Cardiac muscle cell (in vitro differentiated cells and primary cell): ENCODE measurements around the gene HPS1. TPM values are rescaled to one million over a fixed set of nuclear protein-coding genes. Genes with fewer than 3 reads are reported as not detected.

Experiments
- DNase-seq, 2 donors: peaks; one replicate each; pipeline versions ENCODE4 v3.0.0 to v3.0.0-alpha.2; 2010 to 2017; ENCODE audit warnings: low read depth in 1 of 2, low spot score in 1 of 2
- H3K27ac ChIP-seq: fragments of 200-600 bp; sonication (generic); 2 replicates; pipeline ENCODE4 v1.5.1; 2016
- H3K27me3 ChIP-seq: fragments of 200-600 bp; sonication (generic); 2 replicates; pipeline ENCODE4 v1.6.0; 2016; ENCODE audit warnings: control low read depth
- H3K36me3 ChIP-seq: fragments of 200-600 bp; sonication (generic); 2 replicates; pipeline ENCODE4 v1.5.1; 2016; ENCODE audit warnings: control low read depth
- H3K4me1 ChIP-seq: fragments of 200-600 bp; sonication (generic); 2 replicates; pipeline ENCODE4 v1.8.1; 2017; ENCODE audit warnings: low read depth, mild to moderate bottlenecking, mixed run types
- H3K4me3 ChIP-seq: fragments of 200-600 bp; sonication (generic); 2 replicates; pipeline ENCODE4 v1.5.1; 2016; ENCODE audit warnings: mild to moderate bottlenecking
- H3K9me3 ChIP-seq: fragments of 200-600 bp; sonication (generic); 2 replicates; pipeline ENCODE4 v1.5.1; 2017; ENCODE audit warnings: low read depth, mild to moderate bottlenecking, control low read depth
- CTCF ChIP-seq: IDR thresholded peaks from 2 replicates; pipeline ENCODE4 v1.5.1; 2012; ENCODE audit warnings: low read depth, mild to moderate bottlenecking, low read length
- polyA plus RNA-seq: library from polyadenylated mRNA; unstranded; fragments of >200 nt; fragmentation: Nextera tagmentation; extraction: Ambion mirVana; gene quantifications from 2 replicates; pipeline ENCODE4 v1.2.1, GENCODE V29; 2016
- total RNA-seq: library from RNA; depleted of rRNA; stranded (reverse); fragments of >200 nt; gene quantifications from 2 replicates; pipeline ENCODE4 v1.2.3, GENCODE V29; 2016

HPS1 gene
- total and polyA plus RNA-seq, 2 experiments from 2014 or later = 58.6 to 60.9 TPM

DNA sequence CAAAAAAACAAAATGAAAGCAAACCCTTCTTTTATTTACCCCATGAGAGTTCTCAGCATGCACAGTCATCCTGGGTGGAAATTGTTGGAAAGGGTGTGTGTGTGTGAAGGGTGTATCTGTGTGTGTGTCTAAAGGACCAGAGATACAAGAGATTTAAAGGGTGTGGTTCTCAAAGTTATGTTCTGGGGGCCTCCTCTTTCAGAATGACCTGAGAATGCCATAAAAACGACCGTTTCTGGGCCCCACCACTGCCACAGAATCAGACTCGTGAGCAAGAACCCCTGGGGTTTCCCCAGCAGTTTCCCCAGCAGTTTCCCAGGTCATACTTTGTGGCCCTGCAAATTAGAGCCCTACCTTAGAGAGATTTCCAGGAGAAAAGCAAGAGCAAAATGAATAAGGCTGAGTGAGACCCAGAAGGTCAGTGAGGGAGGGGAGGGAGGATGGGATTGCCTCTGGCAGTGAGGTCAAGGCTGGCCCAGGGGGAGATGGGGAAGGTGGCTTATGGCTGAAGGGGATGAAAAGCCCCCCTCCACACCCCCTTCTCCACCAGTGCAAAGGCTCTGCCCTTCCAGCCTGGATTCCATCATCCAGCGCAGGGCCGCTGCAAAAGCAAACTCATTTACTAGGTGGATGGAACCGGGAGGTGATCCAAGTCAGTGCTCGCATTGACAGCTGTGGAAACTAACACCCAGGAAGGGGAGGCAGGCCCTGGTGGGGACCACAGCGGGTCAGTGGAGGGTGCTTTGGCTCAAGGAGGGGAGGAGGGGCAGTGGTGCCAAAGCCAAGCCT lies 42.0 kb downstream of the HPS1 start:
- Histone ChIP-seq H3K27me3 (no peaks in the 10 kb centered on the region), H3K27ac (peak overlapping the region; percentile 54)
- no peak for DNase-seq

GRCh38 chr10:98403812-98404504 lies 42.8 kb downstream of the HPS1 start:
- Histone ChIP-seq H3K4me1 (peaks cover 40% of the 10 kb centered on the region), H3K27ac (peak overlapping the region; percentile 6), H3K9me3 (no peaks in the 10 kb centered on the region), H3K4me3 (no peak overlapping the region), H3K36me3 (no peaks in the 10 kb centered on the region), H3K27me3 (no peaks in the 10 kb centered on the region)
- TF ChIP-seq CTCF = no peak
- no peak for DNase-seq

More for the DNA sequence above, 42.0 kb downstream of the HPS1 start:
- Histone ChIP-seq H3K4me1 (peaks cover 48% of the 10 kb centered on the region), H3K36me3 (no peaks in the 10 kb centered on the region), H3K4me3 (no peak overlapping the region), H3K9me3 (no peaks in the 10 kb centered on the region)
- TF ChIP-seq CTCF = no peak

- H3K9me3 ChIP-seq = no peaks in the 10 kb centered on the region
- H3K27ac ChIP-seq = peak overlapping the region; percentile 90
- no peaks in the 10 kb centered on the region for H3K27me3 ChIP-seq
- no peak for TF ChIP-seq CTCF
- H3K4me1 ChIP-seq = peaks cover 38% of the 10 kb centered on the region
- H3K4me3 ChIP-seq = no peak overlapping the region
- H3K36me3 ChIP-seq = no peaks in the 10 kb centered on the region
- no peak for DNase-seq
Observed at GRCh38 chr10:98402931-98403718, 43.6 kb downstream of the HPS1 start.

DNA sequence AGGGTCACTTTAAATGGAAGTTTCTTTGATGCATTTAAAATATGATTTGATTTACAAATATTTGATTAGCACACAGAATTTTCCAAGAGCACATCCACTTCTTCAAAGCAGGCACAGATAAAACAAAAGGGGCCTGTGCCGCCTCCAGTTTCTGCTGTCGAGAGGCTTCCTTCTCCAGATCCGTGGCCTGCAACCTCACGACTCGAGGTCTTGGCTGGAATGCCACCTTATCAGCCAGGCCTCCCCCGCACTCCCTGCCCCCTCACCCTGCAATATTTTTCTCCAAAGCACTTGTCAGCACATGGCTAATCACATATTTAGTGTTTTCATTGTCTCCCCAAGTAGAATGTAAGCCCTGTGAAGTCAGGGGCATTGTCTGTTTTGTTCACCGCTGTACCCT lies 44.3 kb downstream of the HPS1 start:
- no peaks in the 10 kb centered on the region for H3K27me3 ChIP-seq
- peak; percentile 56 to 67 for DNase-seq
- no peaks in the 10 kb centered on the region for H3K9me3 ChIP-seq
- no peak overlapping the region for H3K4me3 ChIP-seq
- no peak for TF ChIP-seq CTCF
- no peaks in the 10 kb centered on the region for H3K36me3 ChIP-seq
- peaks cover 38% of the 10 kb centered on the region for H3K4me1 ChIP-seq
- peak overlapping the region; percentile 90 for H3K27ac ChIP-seq

DNA sequence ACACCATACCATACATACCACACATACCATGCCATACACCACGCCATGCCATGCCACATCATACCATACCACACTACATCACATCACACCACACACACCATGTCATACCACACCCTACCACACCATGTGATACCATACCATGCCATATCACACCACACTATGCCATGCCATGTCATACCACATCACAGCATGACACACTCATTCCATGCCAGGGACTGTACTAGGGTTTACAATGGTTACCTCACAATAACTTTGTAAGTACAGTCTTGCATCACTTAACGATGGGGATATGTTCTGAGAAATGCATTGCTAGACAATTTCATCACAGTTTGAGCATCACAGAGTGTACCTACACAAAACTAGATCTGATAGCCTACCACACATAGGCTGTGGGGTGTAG lies 46.3 kb downstream of the HPS1 start:
- no peaks in the 10 kb centered on the region for H3K27me3 ChIP-seq
- no peak overlapping the region for H3K27ac ChIP-seq
- H3K36me3 ChIP-seq = no peaks in the 10 kb centered on the region
- H3K4me3 ChIP-seq = no peak overlapping the region
- peaks cover 32% of the 10 kb centered on the region for H3K4me1 ChIP-seq
- no peaks in the 10 kb centered on the region for H3K9me3 ChIP-seq
- TF ChIP-seq CTCF = no peak
- DNase-seq = peak in 1 of 2 donors; percentile 38
